Fibroblast of pulmonary artery (primary cell): Measurements from ENCODE around the gene OSTM1.

Experiments used
- DNase-seq: peaks from one replicate; pipeline ENCODE4 v3.0.0-alpha.2; 2010; ENCODE audit warnings: low read depth
- H3K4me3 ChIP-seq: replicated peaks from 2 replicates; pipeline ENCODE4 v1.5.1; 2011; ENCODE audit warnings: low read depth, mild to moderate bottlenecking, control low read depth, low read length, moderate library complexity
- CTCF ChIP-seq: IDR thresholded peaks from 2 replicates; pipeline ENCODE4 v1.5.1; 2011; ENCODE audit warnings: mild to moderate bottlenecking, control low read depth, low read length, inconsistent platforms; ENCODE audit errors: missing control alignments

The OSTM1 gene

GRCh38 chr6:108118810-108119768 is 44.5 kb upstream of the OSTM1 start:
- H3K4me3 ChIP-seq: peak overlapping the region; percentile 41
- TF ChIP-seq CTCF: no peak
- DNase-seq: no peak

GRCh38 chr6:108118359-108118724 is 43.8 kb upstream of the OSTM1 start:
- H3K4me3 ChIP-seq: peak overlapping the region; percentile 57
- TF ChIP-seq CTCF: no peak
- DNase-seq: no peak

GRCh38 chr6:108117427-108118358 is 43.2 kb upstream of the OSTM1 start:
- TF ChIP-seq CTCF: no peak
- no peak for DNase-seq
- H3K4me3 ChIP-seq: peak overlapping the region; percentile 57

- H3K4me3 ChIP-seq: no peak overlapping the region
- no peak for TF ChIP-seq CTCF
- DNase-seq: no peak
Measured at GRCh38 chr6:108116546-108117426, 42.2 kb upstream of the OSTM1 start.

- H3K4me3 ChIP-seq: peak overlapping the region; percentile 52
- TF ChIP-seq CTCF: peak; percentile 46
- DNase-seq: peak; percentile 51
Measured at GRCh38 chr6:108115598-108116058, 41.1 kb upstream of the OSTM1 start.
